ENCODE measurements around the gene PCDHGB5. TPM values are rescaled to one million over a fixed set of nuclear protein-coding genes. Genes with fewer than 3 reads are reported as not detected.

Gene PCDHGB5
- total RNA-seq, 1 donor from 2014 or later, result 0.62 TPM

Other genes starting within 250 kb of the PCDHGB5 start
- gene PCDHB6, start 247.9 kb upstream of the PCDHGB5 start, total RNA-seq, result not detected in 2 replicates
- gene PCDHB7, start 225.3 kb upstream of the PCDHGB5 start, total RNA-seq, result 0.07 TPM in 1 of 2 replicates, not detected in the other
- gene PCDHB8, start 220.2 kb upstream of the PCDHGB5 start, total RNA-seq, result not detected in 2 replicates
- gene PCDHB16, start 215.6 kb upstream of the PCDHGB5 start, total RNA-seq, result not detected in 2 replicates
- not detected in 2 replicates for gene PCDHB9, start 210.8 kb upstream of the PCDHGB5 start, total RNA-seq
- gene PCDHB10, start 205.6 kb upstream of the PCDHGB5 start, total RNA-seq, result not detected in 2 replicates
- gene PCDHB11, start 198.3 kb upstream of the PCDHGB5 start, total RNA-seq, result not detected in 2 replicates
- not detected in 2 replicates for gene PCDHB12, start 189.2 kb upstream of the PCDHGB5 start, total RNA-seq
- 0.02 TPM in 1 of 2 replicates, not detected in the other for gene PCDHB13, start 184.0 kb upstream of the PCDHGB5 start, total RNA-seq
- not detected in 2 replicates for gene PCDHB14, start 174.6 kb upstream of the PCDHGB5 start, total RNA-seq
- not detected in 2 replicates for gene PCDHB15, start 152.6 kb upstream of the PCDHGB5 start, total RNA-seq
- 0.16 TPM in 1 of 2 replicates, not detected in the other for gene SLC25A2, start 93.9 kb upstream of the PCDHGB5 start, total RNA-seq
- gene TAF7, start 77.2 kb upstream of the PCDHGB5 start, total RNA-seq, result 67.1 and 70.5 TPM in 2 replicates
- gene PCDHGA1, start 67.4 kb upstream of the PCDHGB5 start, total RNA-seq, result 0.09 and 0.14 TPM in 2 replicates
- 0.09 and 0.11 TPM in 2 replicates for gene PCDHGA2, start 59.2 kb upstream of the PCDHGB5 start, total RNA-seq
- gene PCDHGA3, start 54.1 kb upstream of the PCDHGB5 start, total RNA-seq, result 0.11 and 0.16 TPM in 2 replicates
- gene PCDHGB1, start 47.8 kb upstream of the PCDHGB5 start, total RNA-seq, result 0.16 and 0.48 TPM in 2 replicates
- 0.44 and 0.57 TPM in 2 replicates for gene PCDHGA4, start 42.9 kb upstream of the PCDHGB5 start, total RNA-seq
- gene PCDHGB2, start 38.0 kb upstream of the PCDHGB5 start, total RNA-seq, result 0.85 and 0.91 TPM in 2 replicates
- gene PCDHGA5, start 33.8 kb upstream of the PCDHGB5 start, total RNA-seq, result 0.43 and 0.51 TPM in 2 replicates
- 0.46 and 0.85 TPM in 2 replicates for gene PCDHGB3, start 27.7 kb upstream of the PCDHGB5 start, total RNA-seq
- gene PCDHGA6, start 24.1 kb upstream of the PCDHGB5 start, total RNA-seq, result 0.48 and 0.55 TPM in 2 replicates
- gene PCDHGA7, start 15.2 kb upstream of the PCDHGB5 start, total RNA-seq, result 0.16 and 0.30 TPM in 2 replicates
- gene PCDHGB4, start 10.2 kb upstream of the PCDHGB5 start, total RNA-seq, result 0.28 and 0.34 TPM in 2 replicates
- gene PCDHGA8, start 5.3 kb upstream of the PCDHGB5 start, total RNA-seq, result 0.07 and 0.23 TPM in 2 replicates
- 0.23 and 0.32 TPM in 2 replicates for gene PCDHGA9, start 4.8 kb downstream of the PCDHGB5 start, total RNA-seq
- gene PCDHGB6, start 10.1 kb downstream of the PCDHGB5 start, total RNA-seq, result 0.21 and 0.34 TPM in 2 replicates
- 0.21 and 0.34 TPM in 2 replicates for gene PCDHGA10, start 15.0 kb downstream of the PCDHGB5 start, total RNA-seq
- gene PCDHGB7, start 19.7 kb downstream of the PCDHGB5 start, total RNA-seq, result 0.18 and 0.23 TPM in 2 replicates
- gene PCDHGA11, start 23.1 kb downstream of the PCDHGB5 start, total RNA-seq, result 0.21 and 0.39 TPM in 2 replicates
- gene PCDHGA12, start 32.6 kb downstream of the PCDHGB5 start, total RNA-seq, result 0.11 and 0.16 TPM in 2 replicates
- 0.21 and 0.23 TPM in 2 replicates for gene PCDHGC3, start 78.0 kb downstream of the PCDHGB5 start, total RNA-seq
- gene PCDHGC4, start 87.1 kb downstream of the PCDHGB5 start, total RNA-seq, result not detected in 2 replicates
- not detected in 2 replicates for gene PCDHGC5, start 91.1 kb downstream of the PCDHGB5 start, total RNA-seq
- gene DIAPH1, start 221.1 kb downstream of the PCDHGB5 start, total RNA-seq, result 228 and 234 TPM in 2 replicates
- 92.4 and 95.2 TPM in 2 replicates for gene HDAC3, start 238.9 kb downstream of the PCDHGB5 start, total RNA-seq
- 15.9 and 16.1 TPM in 2 replicates for gene RELL2, start 239.1 kb downstream of the PCDHGB5 start, total RNA-seq